GM23248 (cell line): ENCODE results near the gene IQGAP1. TPM values are rescaled to one million over a fixed set of nuclear protein-coding genes. Genes with fewer than 3 reads are reported as not detected.

Experiments
- DNase-seq: peaks from one replicate; pipeline ENCODE4 v3.0.0-alpha.2; 2015
- H2AFZ ChIP-seq: fragments of 200-600 bp; sonication (generic); 2 replicates; pipeline ENCODE4 v1.6.1; 2016; ENCODE audit warnings: antibody characterized with exemption
- H3F3A ChIP-seq: fragments of 200-600 bp; sonication (generic); 2 replicates; pipeline ENCODE4 v1.6.1; 2016; ENCODE audit warnings: mild to moderate bottlenecking, antibody characterized with exemption, mixed run types; ENCODE audit not compliant: insufficient read depth
- H3K27ac ChIP-seq: fragments of 200-600 bp; sonication (generic); 2 replicates; pipeline ENCODE4 v1.5.1; 2016; ENCODE audit warnings: mild to moderate bottlenecking
- H3K27me3 ChIP-seq: fragments of 200-600 bp; sonication (generic); replicated peaks from 2 replicates; pipeline ENCODE4 v1.6.1; 2016; ENCODE audit warnings: mild to moderate bottlenecking; ENCODE audit not compliant: insufficient read depth
- H3K36me3 ChIP-seq: fragments of 200-600 bp; sonication (generic); 2 replicates; pipeline ENCODE4 v1.6.1; 2016; ENCODE audit warnings: low read depth, mild to moderate bottlenecking
- H3K4me1 ChIP-seq: fragments of 200-600 bp; sonication (generic); 2 replicates; pipeline ENCODE4 v1.6.1; 2016; ENCODE audit warnings: mild to moderate bottlenecking; ENCODE audit not compliant: insufficient read depth
- H3K4me2 ChIP-seq: fragments of 200-600 bp; sonication (generic); one replicate; pipeline ENCODE4 v1.6.1; 2016; ENCODE audit warnings: mild to moderate bottlenecking; ENCODE audit not compliant: unreplicated experiment
- H3K4me3 ChIP-seq: fragments of 200-600 bp; sonication (generic); 2 replicates; pipeline ENCODE4 v1.5.1; 2016; ENCODE audit warnings: mild to moderate bottlenecking
- H3K79me2 ChIP-seq: fragments of 200-600 bp; sonication (generic); 2 replicates; pipeline ENCODE4 v1.6.1; 2016; ENCODE audit warnings: mild to moderate bottlenecking; ENCODE audit not compliant: insufficient read depth
- H3K9ac ChIP-seq: fragments of 200-600 bp; sonication (generic); 2 replicates; pipeline ENCODE4 v1.6.1; 2016; ENCODE audit warnings: mild to moderate bottlenecking
- H3K9me2 ChIP-seq: fragments of 200-600 bp; sonication (generic); 2 replicates; pipeline ENCODE4 v1.6.1; 2016; ENCODE audit warnings: mixed run types, mild to moderate bottlenecking, moderate library complexity; ENCODE audit not compliant: insufficient read depth
- H3K9me3 ChIP-seq: fragments of 200-600 bp; sonication (generic); one replicate; pipeline ENCODE4 v1.6.1; 2017; ENCODE audit warnings: low read depth
- H4K20me1 ChIP-seq: fragments of 200-600 bp; sonication (generic); 2 replicates; pipeline ENCODE4 v1.6.0; 2016; ENCODE audit not compliant: insufficient read depth
- EZH2 ChIP-seq: fragments of 200-600 bp; sonication (generic); IDR thresholded peaks from 2 replicates; pipeline ENCODE4 v1.6.1; 2018; ENCODE audit warnings: antibody characterized with exemption, mild to moderate bottlenecking; ENCODE audit not compliant: insufficient read depth, poor library complexity, severe bottlenecking
- EZH2phosphoT487 ChIP-seq: fragments of 200-600 bp; sonication (generic); IDR thresholded peaks from 2 replicates; pipeline ENCODE4 v1.6.1; 2018; ENCODE audit warnings: antibody characterized with exemption, moderate library complexity, mild to moderate bottlenecking, low read depth; ENCODE audit not compliant: insufficient read depth
- WGBS, 2 experiments: methylation state at CpG; one replicate each; pipeline ENCODE4 v1.1.6; 2015 to 2017; ENCODE audit warnings: low lambda C conversion rate in 2 of 2, low coverage in 1 of 2; ENCODE audit errors: missing lambda C conversion rate in 2 of 2; 5-methylcytosine and 5-hydroxymethylcytosine counted together
- in situ Hi-C: fragments of 300-500 bp; cut with MboI; formaldehyde crosslinking; loops from 2 replicates; pipeline ENCODE4 v1.15.0; 2020
- polyA plus RNA-seq: library from polyadenylated mRNA; unstranded; fragments of >200 nt; fragmentation: Nextera tagmentation; extraction: Ambion mirVana; gene quantifications from 2 replicates; pipeline ENCODE4 v1.2.1, GENCODE V29; 2016
- total RNA-seq: library from RNA; depleted of rRNA; stranded (reverse); fragments of >200 nt; shearing (Covaris generic); gene quantifications from 2 replicates; pipeline ENCODE4 v1.2.3, GENCODE V29; 2014

The IQGAP1 gene
- total and polyA plus RNA-seq, 2 experiments from 2014 or later: 101 to 185 TPM

GRCh38 chr15:90418627-90419026 lies 30.6 kb downstream of the IQGAP1 start:
- Histone ChIP-seq H3K4me2 (no peak overlapping the region), H3K9ac (no peak overlapping the region), H3K9me3 (no peaks in the 10 kb centered on the region), H4K20me1 (peaks cover 17% of the 10 kb centered on the region; the same call in 1 of the 2 replicates), H3K4me1 (peaks cover 64% of the 10 kb centered on the region), H2AFZ (no peak overlapping the region), H3F3A (peaks cover 52% of the 10 kb centered on the region), H3K27ac (peak overlapping the region; percentile 81; the same call in 1 of the 2 replicates), H3K36me3 (no peaks in the 10 kb centered on the region), H3K4me3 (no peak overlapping the region), H3K79me2 (peaks cover 100% of the 10 kb centered on the region), H3K27me3 (no peaks in the 10 kb centered on the region), H3K9me2 (no peaks in the 10 kb centered on the region)
- no peak for DNase-seq
- in situ Hi-C loops: no loop called here
- 83 to 91% methylated on average over 4 of the region's 4 CpGs for WGBS, 2 experiments
- no peak for TF ChIP-seq EZH2

GRCh38 chr15:90419206-90419605 lies 31.2 kb downstream of the IQGAP1 start:
- Histone ChIP-seq H3K27ac (peak overlapping the region; percentile 81), H3K4me3 (peak overlapping the region; percentile 63), H3K79me2 (peaks cover 100% of the 10 kb centered on the region), H3K9me2 (no peaks in the 10 kb centered on the region), H3K27me3 (no peaks in the 10 kb centered on the region), H4K20me1 (peaks cover 18% of the 10 kb centered on the region; the same call in 1 of the 2 replicates), H3F3A (peaks cover 47% of the 10 kb centered on the region), H3K4me1 (peaks cover 65% of the 10 kb centered on the region), H2AFZ (no peak overlapping the region), H3K9me3 (no peaks in the 10 kb centered on the region), H3K9ac (peak overlapping the region; percentile 68), H3K4me2 (peak overlapping the region; percentile 95), H3K36me3 (no peaks in the 10 kb centered on the region)
- in situ Hi-C loops: no loop called here
- DNase-seq: peak; percentile 39
- no peak for TF ChIP-seq EZH2
- no peak for TF ChIP-seq EZH2phosphoT487

GRCh38 chr15:90419738-90420406 lies 31.8 kb downstream of the IQGAP1 start:
- Histone ChIP-seq H3K27me3 (no peaks in the 10 kb centered on the region), H3K36me3 (no peaks in the 10 kb centered on the region), H3K27ac (peak overlapping the region; percentile 81), H3K79me2 (peaks cover 100% of the 10 kb centered on the region), H3K4me2 (peak overlapping the region; percentile 95), H3F3A (peaks cover 41% of the 10 kb centered on the region), H3K9ac (peak overlapping the region; percentile 68), H2AFZ (no peak overlapping the region), H4K20me1 (peaks cover 18% of the 10 kb centered on the region; the same call in 1 of the 2 replicates), H3K4me1 (peaks cover 63% of the 10 kb centered on the region), H3K9me2 (no peaks in the 10 kb centered on the region), H3K9me3 (no peaks in the 10 kb centered on the region), H3K4me3 (peak overlapping the region; percentile 63)
- in situ Hi-C loops: no loop called here
- 2 to 4% methylated on average over 6 of the region's 6 CpGs for WGBS, 2 experiments
- TF ChIP-seq EZH2 (no peak), EZH2phosphoT487 (no peak)
- DNase-seq: peak; percentile 90

- H3K36me3 ChIP-seq: no peaks in the 10 kb centered on the region
These were observed 32.4 kb downstream of the IQGAP1 start for GRCh38 chr15:90420451-90420850.

More at GRCh38 chr15:90420451-90420850, 32.4 kb downstream of the IQGAP1 start:
- peaks cover 100% of the 10 kb centered on the region for H3K79me2 ChIP-seq
- no peaks in the 10 kb centered on the region for H3K27me3 ChIP-seq
- WGBS, 2 experiments: 57 to 63% methylated on average over 1 of the region's 1 CpG
- H3K9ac ChIP-seq: peak overlapping the region; percentile 68
- no peaks in the 10 kb centered on the region for H3K9me2 ChIP-seq
- in situ Hi-C loops: no loop called here
- peaks cover 59% of the 10 kb centered on the region for H3K4me1 ChIP-seq
- H3K4me2 ChIP-seq: peak overlapping the region; percentile 95
- peak overlapping the region; percentile 81 for H3K27ac ChIP-seq
- H2AFZ ChIP-seq: no peak overlapping the region
- TF ChIP-seq EZH2phosphoT487 (no peak), EZH2 (no peak)
- peaks cover 38% of the 10 kb centered on the region for H3F3A ChIP-seq
- DNase-seq: no peak
- H4K20me1 ChIP-seq: peaks cover 18% of the 10 kb centered on the region; the same call in 1 of the 2 replicates
- H3K4me3 ChIP-seq: peak overlapping the region; percentile 63
- H3K9me3 ChIP-seq: no peaks in the 10 kb centered on the region
